Activated CD4-positive, alpha-beta T cell treated with anti-CD3 and anti-CD28 coated beads for 36 hours (primary cell): Measurements from ENCODE around the gene DLL4. TPM values are rescaled to one million over a fixed set of nuclear protein-coding genes. Genes with fewer than 3 reads are reported as not detected.

ENCODE experiments used
- ATAC-seq: fragments of 200-7000 bp; cut with Tn5 transposase; one replicate; pipeline ENCODE4 v1.10.0; 2021; ENCODE audit warnings: mild to moderate bottlenecking, moderate library complexity
- CTCF ChIA-PET: fragments of 350-600 bp; sonication (Branson Sonifier 250); formaldehyde crosslinking; loops from one replicate; lab custom pipeline; 2021; ENCODE audit warnings: antibody characterized with exemption; lab: Charles Lee
- POLR2A ChIA-PET: fragments of 350-600 bp; sonication (Branson Sonifier 250); formaldehyde crosslinking; loops from one replicate; lab custom pipeline; 2021; ENCODE audit warnings: antibody characterized with exemption, inconsistent platforms; lab: Charles Lee
- DNase-seq: peaks from one replicate; pipeline ENCODE4 v3.0.0-alpha.2; 2020
- H3K27ac Mint-ChIP-seq: one replicate; pipeline ENCODE4 v1.8.0; 2021; ENCODE audit warnings: mixed read lengths
- H3K27me3 Mint-ChIP-seq: one replicate; pipeline ENCODE4 v1.8.0; 2021; ENCODE audit warnings: mixed read lengths
- H3K36me3 Mint-ChIP-seq: one replicate; pipeline ENCODE4 v1.8.0; 2021; ENCODE audit warnings: low read depth, mixed read lengths
- H3K4me1 Mint-ChIP-seq: one replicate; pipeline ENCODE4 v1.8.0; 2021; ENCODE audit warnings: mixed read lengths
- H3K4me3 Mint-ChIP-seq: one replicate; pipeline ENCODE4 v1.8.0; 2021; ENCODE audit warnings: mild to moderate bottlenecking, moderate library complexity, mixed read lengths
- H3K9me3 Mint-ChIP-seq: one replicate; pipeline ENCODE4 v1.8.0; 2021; ENCODE audit warnings: low read depth, mixed read lengths
- intact Hi-C, 2 experiments: fragments of 100-400 bp; cut with DNase I in 1 of 2; cut with micrococcal nuclease in 1 of 2; formaldehyde crosslinking; loops; one replicate each; pipeline versions ENCODE4 v1.14.2 to v1.15.1; 2022 to 2024; cut with DNase I, micrococcal nuclease
- total RNA-seq, 2 experiments: library from RNA; stranded (reverse); gene quantifications; one replicate each; pipeline ENCODE4 v1.2.3, GENCODE V29; 2021

DLL4 gene
- total RNA-seq, 2 experiments from 2014 or later, result 0.18 to 0.30 TPM

GRCh38 chr15:40988156-40988555 is 59.0 kb downstream of the DLL4 start:
- CTCF ChIA-PET, result interaction anchor here (0.7 to 1.0 kb wide), 3 partner anchors 46 to 572 kb away, joined by 3 read pairs; no protein-coding TSS in a partner anchor
- POLR2A ChIA-PET, result interaction anchor here (0.6 kb wide), 1 partner anchor 9 kb away, joined by 5 read pairs; no protein-coding TSS in a partner anchor
- no peaks in the 10 kb centered on the region for H3K27me3 Mint-ChIP-seq
- no peak overlapping the region for H3K4me3 Mint-ChIP-seq
- no peak overlapping the region for H3K27ac Mint-ChIP-seq
- intact Hi-C loops, result no loop called here
- ATAC-seq (no peak), DNase-seq (no peak)
- peaks cover 15% of the 10 kb centered on the region for H3K4me1 Mint-ChIP-seq
- no peaks in the 10 kb centered on the region for H3K9me3 Mint-ChIP-seq
- H3K36me3 Mint-ChIP-seq, result peaks cover 40% of the 10 kb centered on the region

Other genes with a start within 250 kb of the DLL4 start
- gene RAD51, start 234.2 kb upstream of the DLL4 start, total RNA-seq, result 10 to 100 TPM; 73.5 to 75.3 TPM
- 10 to 100 TPM; 12.3 to 18.8 TPM for gene RMDN3, start 174.1 kb upstream of the DLL4 start, total RNA-seq
- 10 to 100 TPM; 32.8 to 41.1 TPM for gene GCHFR, start 165.3 kb upstream of the DLL4 start, total RNA-seq
- under 1 TPM; 0.58 to 0.80 TPM for gene C15orf62, start 159.4 kb upstream of the DLL4 start, total RNA-seq
- 10 to 100 TPM; 27.5 to 33.7 TPM for gene ZFYVE19, start 122.3 kb upstream of the DLL4 start, total RNA-seq
- 10 to 100 TPM; 41.5 to 43.6 TPM for gene DNAJC17, start 121.9 kb upstream of the DLL4 start, total RNA-seq
- gene PPP1R14D, start 100.6 kb upstream of the DLL4 start, total RNA-seq, result not detected
- gene SPINT1, start 85.3 kb upstream of the DLL4 start, total RNA-seq, result 1 to 10 TPM; 8.5 to 8.9 TPM
- gene RHOV, start 55.1 kb upstream of the DLL4 start, total RNA-seq, result under 1 TPM; 0.25 to 0.41 TPM
- gene VPS18, start 34.9 kb upstream of the DLL4 start, total RNA-seq, result 1 to 10 TPM; 6.2 TPM
- 10 to 100 TPM; 31.1 to 32.2 TPM for gene CHAC1, start 24.1 kb downstream of the DLL4 start, total RNA-seq
- 10 to 100 TPM; 22.2 to 25.1 TPM for gene INO80, start 186.9 kb downstream of the DLL4 start, total RNA-seq